LoVo (cell line): ENCODE data around the gene DHODH.

Experiments
- DNase-seq: peaks from one replicate; pipeline ENCODE4 v3.0.0-alpha.2; 2016; ENCODE audit warnings: low spot score

Gene DHODH

GRCh38 chr16:72013888-72014581 lies 5.5 kb downstream of the DHODH start:
- no peak for DNase-seq

- DNase-seq: no peak
These were observed 6.1 kb downstream of the DHODH start for GRCh38 chr16:72014675-72015074.

GRCh38 chr16:72015124-72015523 lies 6.6 kb downstream of the DHODH start:
- no peak for DNase-seq

- no peak for DNase-seq
These were observed 9.9 kb downstream of the DHODH start for GRCh38 chr16:72018470-72018869.

- no peak for DNase-seq
These were observed 12.5 kb downstream of the DHODH start for GRCh38 chr16:72021043-72021442.

GRCh38 chr16:72022127-72022526 lies 13.6 kb downstream of the DHODH start:
- DNase-seq: no peak

DNA sequence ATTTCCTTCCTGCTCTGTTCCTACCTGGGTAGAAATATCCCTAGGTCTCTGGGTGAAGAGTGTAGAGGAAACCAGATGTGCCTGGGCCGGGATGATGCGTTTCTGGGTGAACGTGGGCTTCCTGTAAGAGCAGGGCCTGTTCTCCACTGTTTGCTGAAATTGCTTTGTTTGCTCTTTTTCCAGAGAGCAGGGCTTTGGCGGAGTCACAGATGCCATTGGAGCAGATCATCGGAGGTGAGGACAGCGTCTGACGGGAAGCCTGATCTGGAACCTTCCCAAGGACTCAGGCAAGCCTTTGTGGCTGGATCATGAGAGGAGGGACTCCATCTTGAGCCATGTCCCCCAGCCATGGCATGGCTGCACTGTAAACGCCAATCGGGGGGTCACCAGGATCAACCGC lies 15.4 kb downstream of the DHODH start:
- DNase-seq: no peak

DNA sequence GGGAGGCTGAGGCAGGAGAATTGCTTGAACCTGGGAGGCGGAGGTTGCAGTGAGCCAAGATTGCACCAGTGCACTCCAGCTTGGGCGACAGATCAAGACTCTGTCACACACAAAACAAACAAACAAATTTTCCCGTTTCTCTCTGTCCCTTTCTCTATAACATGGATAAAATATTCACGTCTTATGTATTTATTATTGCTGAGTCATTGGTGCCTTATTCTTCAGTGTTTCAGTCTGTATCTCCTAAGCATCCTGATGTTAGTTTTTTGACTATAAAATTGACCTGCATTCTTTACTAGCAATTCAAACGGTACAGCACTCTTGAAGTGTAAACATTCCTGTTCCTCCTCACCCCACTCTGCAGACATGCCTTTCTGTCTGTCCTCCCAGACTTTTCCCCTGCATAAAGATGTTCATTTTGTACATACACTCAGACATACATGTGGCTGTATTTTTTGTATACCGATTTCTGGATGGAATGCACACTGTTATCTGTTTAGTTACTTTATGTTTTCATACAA lies 16.4 kb downstream of the DHODH start:
- DNase-seq: no peak

- no peak for DNase-seq
These were observed 17.0 kb downstream of the DHODH start for GRCh38 chr16:72025404-72026114.

DNA sequence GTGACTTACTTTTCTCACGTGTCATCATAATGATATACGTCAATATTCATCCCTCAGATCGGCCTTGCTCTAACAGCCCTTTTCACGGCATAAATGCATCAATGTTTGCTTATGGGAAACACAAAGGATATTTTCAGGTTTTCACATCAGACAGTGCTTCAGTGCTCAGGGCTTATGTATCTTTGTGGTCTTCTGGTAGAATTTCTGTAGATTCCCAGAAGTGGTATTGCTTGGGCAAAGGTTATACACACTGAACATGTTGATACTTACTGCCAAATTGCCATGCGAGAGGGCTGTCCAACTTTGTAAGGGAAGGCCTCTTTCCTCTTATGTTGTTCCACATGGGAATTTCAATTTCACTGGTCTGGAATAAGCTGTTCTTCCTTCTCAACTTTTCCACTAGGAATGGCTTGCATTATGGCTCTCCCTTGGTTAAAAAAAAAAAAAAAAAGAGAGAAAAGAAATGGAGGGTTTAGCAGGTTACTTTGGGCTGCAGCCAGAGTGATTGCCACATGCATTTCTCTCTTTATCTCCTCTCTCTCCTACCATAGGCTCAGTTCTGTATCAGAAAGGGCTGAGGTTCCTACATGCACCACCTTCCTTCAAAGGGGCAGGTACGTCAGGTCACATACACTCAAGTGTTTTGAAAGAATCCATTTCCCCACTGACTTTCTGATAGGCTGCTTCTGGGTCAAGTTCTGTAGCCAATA lies 19.3 kb downstream of the DHODH start:
- DNase-seq: no peak

DNA sequence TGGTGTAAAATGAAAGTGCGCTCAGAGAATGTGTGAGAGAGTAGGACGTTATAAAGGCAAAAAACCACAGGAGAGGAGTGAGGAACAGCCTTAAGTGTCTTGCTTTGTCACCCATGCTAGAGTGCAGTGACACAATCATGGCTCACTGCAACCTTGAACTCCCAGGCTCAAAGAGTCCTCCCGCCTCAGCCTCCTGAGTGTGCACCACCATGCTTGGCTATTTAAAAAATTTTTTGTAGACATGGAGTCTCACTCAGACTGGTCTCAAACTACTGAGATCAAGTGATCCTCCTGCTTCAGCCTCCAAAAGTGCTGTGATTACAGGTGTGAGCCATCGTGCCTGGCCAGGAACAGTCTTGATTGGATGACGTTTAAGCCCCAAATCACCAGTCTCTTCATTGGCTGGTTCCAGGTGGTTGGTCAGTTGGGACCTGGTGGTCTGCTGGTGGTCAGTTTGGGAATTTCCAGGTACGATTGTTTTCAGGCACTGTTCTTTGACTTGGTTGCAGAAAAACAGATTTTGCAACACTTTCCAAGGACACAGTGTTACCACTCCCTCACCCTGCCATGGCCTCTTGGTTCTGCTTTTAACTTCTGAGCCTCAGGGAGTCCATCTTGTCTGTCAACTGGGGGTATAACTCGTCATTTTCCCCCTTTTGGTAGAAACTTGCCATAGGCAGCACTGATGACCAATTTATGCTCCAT lies 21.2 kb downstream of the DHODH start:
- no peak for DNase-seq

DNA sequence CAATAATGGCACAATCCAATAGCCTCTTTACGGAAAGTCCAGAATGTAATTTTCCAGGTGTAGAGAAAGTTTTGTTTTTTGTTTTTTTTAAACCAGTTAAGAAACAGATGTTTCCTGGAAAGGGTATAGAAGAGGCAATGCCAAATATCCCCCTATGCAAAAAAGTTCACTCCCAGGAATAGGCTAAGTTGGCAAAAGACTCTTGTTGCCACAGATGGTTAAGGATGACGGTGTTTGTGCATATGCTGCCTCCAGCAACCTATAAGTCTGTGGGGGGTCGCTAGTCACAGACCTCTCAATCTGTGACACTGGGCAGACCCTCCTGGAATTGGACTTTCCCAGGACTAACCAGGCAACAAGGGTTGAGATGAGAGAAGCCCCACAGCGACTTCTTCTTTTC lies 24.9 kb downstream of the DHODH start:
- DNase-seq: no peak

DNA sequence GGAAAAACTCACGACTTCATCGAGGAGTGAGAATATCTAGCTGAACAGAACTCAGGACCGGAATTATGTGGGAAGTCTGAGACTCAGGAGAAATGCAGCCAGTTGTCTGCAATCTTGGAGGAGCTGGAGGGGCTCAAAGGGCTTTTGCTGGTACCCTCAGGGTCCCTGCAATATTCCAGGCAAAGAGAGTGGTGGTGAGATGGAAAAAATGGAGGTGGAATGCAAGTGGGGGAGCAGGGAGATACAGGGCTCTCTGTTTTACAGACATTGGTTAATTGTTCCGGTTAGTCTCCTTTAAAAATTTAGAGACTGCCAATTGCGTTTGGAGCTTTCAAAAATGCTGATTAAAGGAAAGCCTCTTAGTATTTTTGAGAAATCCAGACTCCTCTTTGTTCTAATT lies 27.6 kb downstream of the DHODH start:
- no peak for DNase-seq

- DNase-seq: no peak
These were observed 33.7 kb downstream of the DHODH start for GRCh38 chr16:72042157-72042660.

GRCh38 chr16:72043058-72043457 lies 34.5 kb downstream of the DHODH start:
- no peak for DNase-seq

GRCh38 chr16:72043539-72043938 lies 35.0 kb downstream of the DHODH start:
- no peak for DNase-seq

DNA sequence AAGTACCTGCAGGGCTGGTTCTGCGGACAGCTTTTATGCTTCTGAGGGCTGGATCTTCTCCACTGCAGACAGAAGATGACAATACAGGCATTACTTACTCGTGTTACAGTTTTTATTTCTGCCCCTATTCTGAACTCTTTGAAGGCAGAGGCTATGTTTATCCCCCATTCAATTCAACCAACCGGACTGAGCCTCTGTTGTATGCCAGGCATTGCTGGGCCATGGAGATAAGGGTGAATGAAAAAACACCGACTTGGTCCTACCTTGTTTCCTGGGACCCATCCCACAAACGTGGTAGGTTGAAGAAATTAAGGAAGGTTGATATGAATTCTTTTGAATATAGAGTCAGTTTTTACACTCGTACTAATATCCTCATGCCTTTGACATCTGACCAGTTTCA lies 35.8 kb downstream of the DHODH start:
- no peak for DNase-seq

DNA sequence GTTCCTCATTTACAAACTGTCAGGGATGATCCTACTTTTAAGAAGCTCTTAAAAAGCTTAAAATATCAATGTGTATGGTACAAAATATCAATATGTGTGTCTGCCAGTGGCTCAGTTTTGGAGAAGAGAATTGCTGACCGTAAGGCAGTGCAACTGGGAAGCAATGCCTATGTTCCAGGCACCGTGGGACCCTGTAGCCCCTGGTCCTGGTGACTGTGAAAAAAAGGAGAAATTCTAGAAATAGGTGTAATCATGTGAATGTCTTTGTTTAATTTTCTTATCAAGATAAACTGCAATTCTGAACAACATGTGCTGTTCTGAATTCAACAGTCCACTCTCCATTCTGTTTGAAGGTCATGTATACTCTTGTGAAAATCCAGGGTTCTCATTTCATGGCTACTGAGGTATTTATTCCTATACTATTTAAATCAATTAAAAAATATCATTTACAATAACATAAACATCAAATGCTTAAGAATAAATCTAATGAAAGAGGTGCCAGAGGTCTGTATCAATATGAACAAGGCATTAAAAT lies 36.3 kb downstream of the DHODH start:
- no peak for DNase-seq

DNA sequence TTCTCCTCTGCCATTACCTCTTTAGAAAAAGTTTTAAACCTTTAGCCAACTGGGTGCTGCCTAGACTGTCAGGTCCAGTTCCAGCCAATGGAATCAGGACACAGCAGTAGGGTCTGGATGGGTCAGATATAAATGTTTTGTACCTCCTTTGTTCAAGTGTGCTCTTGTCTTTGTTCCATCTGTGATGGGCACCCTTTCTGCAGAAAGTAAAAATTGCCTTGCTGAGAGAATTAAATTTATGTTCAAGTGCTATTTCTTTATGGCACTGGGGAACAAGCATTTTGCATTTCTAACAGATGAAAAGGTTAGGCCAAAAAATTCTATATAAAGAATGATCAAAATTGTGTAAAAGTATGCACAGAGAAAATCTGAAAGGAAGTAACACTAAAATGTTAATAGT lies 40.6 kb downstream of the DHODH start:
- no peak for DNase-seq

DNA sequence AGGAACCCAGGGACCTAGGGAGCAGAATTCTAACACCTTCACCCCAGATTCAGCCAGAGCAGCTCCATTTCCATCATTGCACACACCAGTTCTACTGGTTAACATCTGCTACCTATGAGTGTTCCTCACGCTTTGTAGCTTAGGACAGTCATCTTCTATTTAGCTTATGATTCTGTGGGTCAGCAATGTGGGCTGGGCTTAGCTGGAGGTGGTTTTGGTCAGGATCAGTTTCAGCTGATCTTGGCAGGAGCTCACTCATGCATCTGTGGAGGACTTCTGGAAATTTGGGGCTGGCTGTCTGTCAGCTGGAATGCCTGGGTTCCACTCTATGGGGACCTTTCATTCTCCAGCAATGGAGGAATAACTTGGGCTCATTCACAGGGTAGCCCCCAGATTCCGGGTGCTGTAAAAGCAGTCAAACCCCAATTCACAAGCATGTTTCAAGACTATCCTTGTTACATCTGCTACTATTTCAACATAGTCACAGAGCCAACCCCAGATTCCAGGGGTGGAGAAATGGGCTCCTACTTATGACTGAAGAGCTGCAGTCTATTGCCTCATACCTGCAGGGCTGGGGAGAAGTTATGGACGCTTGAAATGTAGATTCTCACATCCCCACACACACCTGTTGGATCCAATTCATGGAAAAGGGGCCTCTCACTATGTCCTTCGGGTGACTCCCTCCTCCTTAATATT lies 42.4 kb downstream of the DHODH start:
- no peak for DNase-seq

DNA sequence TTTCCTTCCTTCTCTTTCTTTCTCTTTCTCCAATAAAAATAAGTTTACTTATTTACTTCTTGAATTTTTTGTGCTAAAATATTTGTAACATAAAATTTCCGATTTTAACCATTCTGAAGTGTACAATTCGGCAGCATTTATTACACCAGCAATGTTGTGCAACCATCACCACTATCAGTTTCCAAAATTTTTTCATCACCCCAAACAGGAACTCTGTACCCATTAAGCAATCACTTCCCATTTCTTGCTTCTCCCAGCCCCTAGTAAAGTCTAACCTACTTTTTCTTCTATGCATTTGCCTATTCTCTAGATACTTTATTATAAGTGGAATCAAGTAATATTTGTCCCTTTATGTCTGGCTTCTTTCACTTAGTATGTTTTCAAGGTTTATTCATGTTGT lies 43.3 kb downstream of the DHODH start:
- no peak for DNase-seq
